Skeletal muscle tissue (tissue), 4 donors: ENCODE data around the gene ERRFI1. TPM values are rescaled to one million over a fixed set of nuclear protein-coding genes. Genes with fewer than 3 reads are reported as not detected.
"Not testable (repeated sequence)": the region's sequence is repeated elsewhere in the genome, so short reads cannot be mapped to it uniquely, and the experiment has no call there.

Source experiments
- H3K27ac ChIP-seq: one replicate; pipeline ENCODE4 v1.7.0; 2013; ENCODE audit warnings: mild to moderate bottlenecking, low read depth, low read length, inconsistent platforms
- H3K27me3 ChIP-seq, 3 donors: one replicate each; pipeline ENCODE4 v1.7.0; 2013; ENCODE audit warnings: low read length in 3 of 3; ENCODE audit not compliant: control insufficient read depth in 3 of 3, insufficient read depth in 3 of 3
- H3K36me3 ChIP-seq, 3 donors: one replicate each; pipeline ENCODE4 v1.7.0; 2013; ENCODE audit warnings: low read length in 3 of 3; ENCODE audit not compliant: control insufficient read depth in 3 of 3, insufficient read depth in 3 of 3
- H3K4me1 ChIP-seq, 3 donors: one replicate each; pipeline ENCODE4 v1.7.0; 2013; ENCODE audit warnings: low read length in 3 of 3, mild to moderate bottlenecking in 3 of 3; ENCODE audit not compliant: control insufficient read depth in 3 of 3, insufficient read depth in 3 of 3
- H3K4me3 ChIP-seq, 3 donors: one replicate each; pipeline ENCODE4 v1.7.0; 2013; ENCODE audit warnings: low read length in 3 of 3
- H3K9ac ChIP-seq, 3 donors: one replicate each; pipeline ENCODE4 v1.7.0; 2013; ENCODE audit warnings: low read length in 3 of 3, mild to moderate bottlenecking in 3 of 3, moderate library complexity in 2 of 3, low read depth in 1 of 3
- H3K9me3 ChIP-seq, 3 donors: one replicate each; pipeline ENCODE4 v1.7.0; 2013; ENCODE audit warnings: low read length in 3 of 3; ENCODE audit not compliant: control insufficient read depth in 3 of 3
- total RNA-seq: library from RNA; depleted of rRNA; stranded (reverse); fragments of >200 nt; gene quantifications from one replicate; pipeline ENCODE4 v1.2.3, GENCODE V29; 2014
- donor health status: Osteomylitis.

ERRFI1 gene
- total RNA-seq, 1 donor from 2014 or later, result 3.7 TPM

DNA sequence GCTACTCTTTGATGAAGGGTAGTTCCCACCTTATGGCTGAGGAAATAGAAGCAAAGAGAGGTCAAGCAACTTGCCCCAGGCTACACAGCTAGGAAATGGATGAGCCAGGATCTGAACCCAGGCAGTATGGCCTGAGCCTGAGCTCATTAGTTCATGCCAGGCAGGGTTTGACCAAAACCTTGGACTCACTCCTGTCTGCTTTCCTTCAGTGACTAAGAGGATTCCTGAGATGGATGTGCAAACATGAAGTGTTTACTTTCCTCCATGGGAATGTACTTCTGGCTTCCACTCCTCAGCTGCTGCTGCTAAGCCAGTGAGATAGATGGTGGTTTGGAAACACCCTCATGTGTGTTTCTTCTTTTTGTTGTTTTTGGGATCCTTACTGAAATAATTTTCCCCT lies 35.1 kb upstream of the ERRFI1 start:
- Histone ChIP-seq H3K27me3 (no peaks in the 10 kb centered on the region), H3K4me1 (no peaks in the 10 kb centered on the region), H3K4me3 (no peak overlapping the region), H3K9me3 (no peaks in the 10 kb centered on the region), H3K36me3 (no peaks in the 10 kb centered on the region), H3K27ac (no peak overlapping the region), H3K9ac (no peak overlapping the region)

DNA sequence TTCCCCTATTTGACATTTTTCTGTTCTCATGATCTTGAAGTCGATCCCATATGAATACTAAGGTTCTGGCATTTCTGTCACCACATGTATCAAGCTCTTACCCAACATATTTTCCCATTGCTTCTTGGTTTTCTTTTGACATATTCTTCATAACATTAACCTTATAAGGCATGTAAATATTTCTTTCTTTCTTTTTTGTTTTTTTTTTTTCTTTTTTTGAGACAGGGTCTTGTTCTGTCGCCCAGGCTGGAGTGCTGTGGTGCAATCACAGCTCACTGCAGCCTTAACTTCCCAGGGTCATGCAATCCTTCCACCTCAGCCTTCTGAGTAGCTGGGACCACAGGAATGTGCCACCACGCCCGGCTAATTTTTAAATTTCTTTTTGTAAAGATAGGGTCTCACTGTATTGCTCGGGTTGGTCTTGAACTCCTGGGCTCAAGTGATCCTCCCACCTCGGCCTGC lies 33.1 kb upstream of the ERRFI1 start:
- Histone ChIP-seq H3K4me3 (no peak overlapping the region), H3K36me3 (no peaks in the 10 kb centered on the region), H3K27me3 (no peaks in the 10 kb centered on the region), H3K4me1 (no peaks in the 10 kb centered on the region), H3K9ac (no peak overlapping the region), H3K27ac (no peak overlapping the region), H3K9me3 (no peaks in the 10 kb centered on the region)

DNA sequence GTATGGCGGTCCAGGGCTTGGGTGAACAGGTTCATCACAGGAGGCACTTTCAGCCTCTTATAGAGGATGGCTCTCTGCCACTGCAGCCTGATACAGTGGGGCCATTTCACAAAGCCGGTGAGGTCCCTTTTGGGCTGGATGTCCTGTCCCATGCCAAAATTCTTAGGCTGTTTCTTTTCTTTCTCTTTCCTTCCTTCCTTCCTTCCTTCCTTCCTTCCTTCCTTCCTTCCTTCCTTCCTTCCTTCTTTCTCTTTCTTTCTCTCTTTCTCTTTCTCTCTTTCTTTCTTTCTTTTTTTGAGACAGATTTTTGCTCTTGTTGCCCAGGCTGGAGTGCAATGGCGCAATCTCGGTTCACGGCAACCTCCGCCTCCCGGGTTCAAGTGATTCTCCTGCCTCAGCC lies 31.7 kb upstream of the ERRFI1 start:
- H3K4me1 ChIP-seq, H3K27me3 ChIP-seq, H3K9ac ChIP-seq, H3K4me3 ChIP-seq, H3K27ac ChIP-seq, H3K9me3 ChIP-seq, H3K36me3 ChIP-seq: not testable (repeated sequence)

DNA sequence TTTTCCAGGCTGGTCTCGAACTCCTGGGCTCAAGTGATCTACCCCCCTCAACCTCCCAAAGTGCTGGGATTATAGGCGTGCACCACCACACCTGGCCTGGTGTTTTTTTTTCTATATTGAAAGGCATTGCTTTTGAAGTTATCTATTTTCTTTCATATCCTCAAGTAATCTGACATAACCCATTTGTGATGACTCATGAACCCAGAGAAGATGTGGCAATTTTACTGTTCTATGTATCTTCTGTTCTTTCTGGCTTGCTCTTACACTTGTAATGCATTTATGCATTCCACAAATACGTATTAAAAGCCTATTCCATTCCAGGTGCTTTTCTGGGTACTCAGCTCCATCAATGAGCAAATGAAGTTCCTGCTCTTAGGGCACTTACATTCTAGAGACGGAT lies 29.9 kb upstream of the ERRFI1 start:
- H3K4me3 ChIP-seq, result no peak overlapping the region
- no peaks in the 10 kb centered on the region for H3K9me3 ChIP-seq
- H3K27me3 ChIP-seq, result no peaks in the 10 kb centered on the region
- H3K4me1 ChIP-seq, result no peaks in the 10 kb centered on the region
- no peak overlapping the region for H3K27ac ChIP-seq
- H3K9ac ChIP-seq, result no peak overlapping the region
- H3K36me3 ChIP-seq, result no peaks in the 10 kb centered on the region

DNA sequence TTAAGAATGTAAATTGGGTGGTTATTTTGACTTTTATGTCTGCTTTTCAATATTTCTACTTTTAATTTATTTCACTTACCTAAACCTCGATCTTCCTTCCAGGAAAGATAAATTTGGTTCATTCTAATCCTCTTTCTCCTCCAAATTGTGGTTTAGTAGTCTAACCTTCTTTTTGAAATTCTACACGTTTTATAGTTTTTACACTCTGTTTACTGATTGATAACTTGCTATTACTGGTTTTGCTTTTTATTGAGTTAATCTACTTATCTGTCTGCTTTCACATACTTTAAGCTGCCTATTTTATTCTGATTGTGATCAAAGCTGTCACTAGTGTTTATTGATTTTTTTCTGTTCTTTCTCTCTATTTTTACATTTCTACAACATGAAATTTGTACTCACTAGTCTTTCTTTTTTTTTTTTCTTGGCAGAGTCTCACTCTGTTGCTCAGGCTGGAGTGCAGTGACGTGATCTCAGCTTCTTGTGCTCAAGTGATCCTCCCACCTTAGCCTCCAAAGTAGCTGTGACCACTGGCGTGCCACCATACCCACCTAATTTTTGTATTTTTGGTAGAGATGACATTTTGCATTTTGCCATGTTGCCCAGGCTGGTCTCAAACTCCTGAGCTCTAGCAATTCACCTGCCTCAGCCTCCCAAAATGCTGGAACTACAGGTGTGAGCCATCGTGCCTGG lies 27.9 kb upstream of the ERRFI1 start:
- Histone ChIP-seq H3K4me1 (no peaks in the 10 kb centered on the region), H3K9me3 (no peaks in the 10 kb centered on the region), H3K9ac (no peak overlapping the region), H3K4me3 (no peak overlapping the region), H3K36me3 (no peaks in the 10 kb centered on the region), H3K27ac (no peak overlapping the region), H3K27me3 (no peaks in the 10 kb centered on the region)

DNA sequence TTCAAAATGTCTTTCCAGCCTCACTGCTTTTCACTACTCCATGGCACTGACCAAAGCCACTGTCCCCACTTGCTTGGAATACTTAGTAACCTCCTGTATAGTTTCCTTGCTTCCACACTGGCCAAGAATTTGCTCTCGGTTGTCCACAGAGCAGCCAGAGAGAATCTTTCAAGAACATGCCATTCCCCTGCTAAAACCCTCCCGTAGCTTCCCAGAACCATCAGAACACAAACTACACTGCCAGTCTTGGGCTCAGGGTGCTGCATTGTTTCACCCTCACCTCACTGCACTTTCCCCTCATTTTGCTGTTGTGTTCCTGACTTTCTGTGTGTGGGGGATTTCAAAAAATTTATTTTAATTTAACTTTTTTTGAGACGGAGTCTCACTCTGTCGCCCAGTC lies 25.5 kb upstream of the ERRFI1 start:
- H3K27me3 ChIP-seq, result no peaks in the 10 kb centered on the region
- no peak overlapping the region for H3K27ac ChIP-seq
- H3K4me1 ChIP-seq, result peaks cover 0 to 4% (median 0%) of the 10 kb centered on the region in 3 donors
- H3K36me3 ChIP-seq, result no peaks in the 10 kb centered on the region
- H3K4me3 ChIP-seq, result no peak overlapping the region
- no peaks in the 10 kb centered on the region for H3K9me3 ChIP-seq
- no peak overlapping the region for H3K9ac ChIP-seq

DNA sequence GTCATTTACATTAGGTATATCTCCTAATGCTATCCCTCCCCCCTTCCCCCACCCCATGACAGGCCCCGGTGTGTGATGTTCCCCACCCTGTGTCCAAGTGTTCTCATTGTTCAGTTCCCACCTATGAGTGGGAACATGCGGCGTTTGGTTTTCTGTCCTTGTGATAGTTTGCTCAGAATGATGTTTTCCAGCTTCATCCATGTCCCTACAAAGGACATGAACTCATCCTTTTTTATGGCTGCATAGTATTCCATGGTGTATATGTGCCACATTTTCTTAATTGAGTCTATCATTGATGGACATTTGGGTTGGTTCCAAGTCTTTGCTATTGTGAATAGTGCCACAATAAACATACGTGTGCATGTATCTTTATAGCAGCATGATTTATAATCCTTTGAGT lies 23.1 kb upstream of the ERRFI1 start:
- H3K9me3 ChIP-seq, H3K27ac ChIP-seq, H3K4me1 ChIP-seq, H3K9ac ChIP-seq, H3K4me3 ChIP-seq, H3K27me3 ChIP-seq, H3K36me3 ChIP-seq: not testable (repeated sequence)

DNA sequence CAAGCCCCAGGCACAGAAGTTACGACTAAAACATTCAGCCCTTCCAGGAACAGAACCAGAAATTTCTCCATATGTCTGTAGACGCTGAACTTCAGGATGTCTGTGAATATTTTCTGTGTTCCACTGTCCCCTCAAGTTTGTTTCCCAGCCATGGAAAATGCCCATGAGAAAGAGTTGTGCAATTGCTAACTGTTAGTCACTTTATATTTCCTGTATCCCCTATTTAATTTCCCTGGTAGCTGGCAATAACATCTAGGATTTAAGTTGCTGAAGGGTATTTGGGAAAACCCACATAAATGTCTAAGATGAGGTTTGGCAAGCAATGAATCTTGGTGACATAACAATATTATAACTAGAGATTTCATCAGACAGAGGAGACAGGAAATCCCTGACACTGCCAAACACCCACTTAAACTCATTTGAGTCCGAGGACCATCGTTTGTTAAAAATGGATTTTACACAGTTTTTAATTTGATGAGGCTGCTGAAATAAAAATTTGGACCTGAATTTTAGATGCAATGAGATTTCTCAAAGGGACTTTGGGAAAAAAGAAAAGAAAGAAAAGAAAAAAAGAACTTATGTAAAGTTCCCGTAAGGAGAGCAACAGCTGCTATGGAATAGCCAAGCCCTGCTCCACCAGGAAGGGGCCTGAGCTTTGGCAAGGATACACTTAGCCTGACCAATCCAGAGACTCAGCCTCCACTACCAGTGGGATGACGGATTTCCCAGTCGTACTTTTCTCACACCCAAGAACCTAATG lies 21.8 kb upstream of the ERRFI1 start:
- Histone ChIP-seq H3K4me1 (peaks cover 0 to 4% (median 0%) of the 10 kb centered on the region in 3 donors), H3K4me3 (no peak overlapping the region), H3K9me3 (no peaks in the 10 kb centered on the region), H3K27ac (peak overlapping the region; percentile 34), H3K9ac (no peak overlapping the region), H3K27me3 (no peaks in the 10 kb centered on the region), H3K36me3 (no peaks in the 10 kb centered on the region)

DNA sequence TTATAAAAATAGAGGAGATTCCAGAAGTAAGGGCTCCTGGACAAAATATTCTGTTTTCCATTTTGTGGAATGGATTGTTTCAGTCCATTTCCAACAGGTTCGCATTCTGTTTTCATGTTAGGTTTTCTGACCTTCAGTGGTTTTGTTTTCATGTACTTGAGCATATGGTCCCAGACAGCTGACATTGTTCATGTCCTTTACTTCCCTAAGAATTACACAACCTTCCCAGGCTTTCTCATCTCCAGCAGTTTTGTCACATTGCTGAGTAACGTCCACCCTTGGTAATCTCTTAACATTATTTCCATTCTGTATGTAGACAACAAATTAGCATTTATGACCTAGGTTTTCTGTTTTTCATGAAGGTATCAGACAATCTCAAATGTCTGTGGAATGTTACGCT lies 21.0 kb upstream of the ERRFI1 start:
- no peaks in the 10 kb centered on the region for H3K27me3 ChIP-seq
- no peak overlapping the region for H3K4me3 ChIP-seq
- H3K4me1 ChIP-seq, result peaks cover 0 to 4% (median 0%) of the 10 kb centered on the region in 3 donors
- H3K27ac ChIP-seq, result peak overlapping the region; percentile 34
- no peak overlapping the region for H3K9ac ChIP-seq
- no peaks in the 10 kb centered on the region for H3K9me3 ChIP-seq
- H3K36me3 ChIP-seq, result no peaks in the 10 kb centered on the region

DNA sequence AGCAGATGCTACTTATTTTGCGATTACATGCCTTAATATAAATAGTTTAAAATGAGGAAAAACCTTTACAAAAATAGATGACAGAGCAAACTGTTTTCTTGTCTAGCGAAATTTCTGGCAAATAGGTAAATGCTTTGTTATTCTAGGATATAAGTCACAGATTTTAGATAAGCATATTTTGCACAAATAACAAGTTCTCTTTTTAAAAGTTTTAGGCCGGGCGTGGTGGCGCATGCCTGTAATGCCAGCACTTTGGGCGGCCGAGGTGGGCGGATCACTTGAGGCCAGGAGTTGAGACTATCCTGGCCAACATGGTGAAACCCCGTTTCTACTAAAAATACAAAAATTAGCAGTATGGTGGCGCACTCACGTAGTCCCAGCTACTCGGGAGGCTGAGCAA lies 20.3 kb upstream of the ERRFI1 start:
- no peak overlapping the region for H3K27ac ChIP-seq

More for the DNA sequence above, 20.3 kb upstream of the ERRFI1 start:
- no peak overlapping the region for H3K4me3 ChIP-seq
- peaks cover 0 to 4% (median 0%) of the 10 kb centered on the region in 3 donors for H3K4me1 ChIP-seq
- no peaks in the 10 kb centered on the region for H3K36me3 ChIP-seq
- no peak overlapping the region for H3K9ac ChIP-seq
- H3K9me3 ChIP-seq, result no peaks in the 10 kb centered on the region
- H3K27me3 ChIP-seq, result no peaks in the 10 kb centered on the region
